ENCODE measurements around the gene OPCML.

DNA sequence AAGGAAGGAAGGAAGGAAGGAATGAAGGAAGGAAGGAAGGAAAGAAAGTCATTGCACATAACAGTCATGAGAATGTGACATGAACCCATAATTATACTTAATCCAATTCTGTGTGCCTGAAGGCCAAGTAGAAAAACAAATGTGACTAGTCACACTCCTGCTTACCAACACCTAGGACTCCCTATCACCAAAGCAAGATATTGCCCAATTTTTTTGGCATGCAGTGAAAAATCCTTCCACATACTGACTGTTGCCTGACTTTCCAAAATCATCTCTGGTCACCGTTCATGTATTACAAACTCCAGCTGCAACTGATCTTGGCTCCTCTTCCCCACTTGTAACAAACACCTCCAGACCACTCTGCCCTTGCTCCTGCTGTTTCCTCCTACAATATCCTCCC is 516.8 kb downstream of the OPCML start:
- TF ChIP-seq, protein P1, sequence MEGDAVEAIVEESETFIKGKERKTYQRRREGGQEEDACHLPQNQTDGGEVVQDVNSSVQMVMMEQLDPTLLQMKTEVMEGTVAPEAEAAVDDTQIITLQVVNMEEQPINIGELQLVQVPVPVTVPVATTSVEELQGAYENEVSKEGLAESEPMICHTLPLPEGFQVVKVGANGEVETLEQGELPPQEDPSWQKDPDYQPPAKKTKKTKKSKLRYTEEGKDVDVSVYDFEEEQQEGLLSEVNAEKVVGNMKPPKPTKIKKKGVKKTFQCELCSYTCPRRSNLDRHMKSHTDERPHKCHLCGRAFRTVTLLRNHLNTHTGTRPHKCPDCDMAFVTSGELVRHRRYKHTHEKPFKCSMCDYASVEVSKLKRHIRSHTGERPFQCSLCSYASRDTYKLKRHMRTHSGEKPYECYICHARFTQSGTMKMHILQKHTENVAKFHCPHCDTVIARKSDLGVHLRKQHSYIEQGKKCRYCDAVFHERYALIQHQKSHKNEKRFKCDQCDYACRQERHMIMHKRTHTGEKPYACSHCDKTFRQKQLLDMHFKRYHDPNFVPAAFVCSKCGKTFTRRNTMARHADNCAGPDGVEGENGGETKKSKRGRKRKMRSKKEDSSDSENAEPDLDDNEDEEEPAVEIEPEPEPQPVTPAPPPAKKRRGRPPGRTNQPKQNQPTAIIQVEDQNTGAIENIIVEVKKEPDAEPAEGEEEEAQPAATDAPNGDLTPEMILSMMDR (conservative IDR thresholded peaks at IDR 0.05), result no peak
- no peak for TF ChIP-seq EZH2 (IDR thresholded peaks at IDR 0.05; ENCODE audit: low read depth)

All from PC-9 (cell line).